ENCODE measurements around the gene ITGB1. TPM values are rescaled to one million over a fixed set of nuclear protein-coding genes. Genes with fewer than 3 reads are reported as not detected.

Gene ITGB1
- total RNA-seq, 1 experiment from 2014 or later, result 223 TPM

GRCh38 chr10:32962521-32962920 lies 4.5 kb upstream of the ITGB1 start:
- Histone ChIP-seq H4K20me1 (ENCODE audit: control insufficient read depth, insufficient read depth, insufficient read length) (no peaks in the 10 kb centered on the region), H4K8ac (replicated peaks; ENCODE audit: insufficient read length, low read depth, low read length) (no peak overlapping the region), H3K4me1 (ENCODE audit: insufficient read depth, low read length) (no peaks in the 10 kb centered on the region; the same call in 1 of the 2 replicates), H2BK5ac (ENCODE audit: insufficient read length, low read length) (no peak overlapping the region), H3K23ac (ENCODE audit: insufficient read length, low read depth, low read length) (no peak overlapping the region), H3K79me2 (ENCODE audit: insufficient read depth, low read length) (peaks cover under 1% of the 10 kb centered on the region; the same call in 1 of the 2 replicates), H2BK120ac (ENCODE audit: low read depth, low read length, poor library complexity, severe bottlenecking) (no peak overlapping the region), H2AK5ac (ENCODE audit: insufficient read length, low read length) (no peak overlapping the region), H3K9ac (ENCODE audit: extremely low read depth, insufficient read length, low read length) (no peak overlapping the region), H3K23me2 (ENCODE audit: insufficient read length, low read depth, low read length, poor library complexity, severe bottlenecking) (peaks cover 11% of the 10 kb centered on the region), H3K18ac (ENCODE audit: insufficient read length, low read depth, low read length) (no peak overlapping the region), H3K56ac (ENCODE audit: insufficient read length, low read depth, low read length) (no peak overlapping the region), H3T11ph (ENCODE audit: low read length) (no peak overlapping the region), H3K4ac (ENCODE audit: low read depth, low read length) (no peak overlapping the region), H4K91ac (ENCODE audit: insufficient read length, low read depth, low read length) (no peak overlapping the region), H3K27ac (ENCODE audit: insufficient read length, low read depth, low read length) (peak overlapping the region; percentile 89), H3K4me2 (ENCODE audit: insufficient read depth, insufficient read length, low read length) (peak overlapping the region; percentile 4), H3K27me3 (ENCODE audit: insufficient read depth, low read length) (no peaks in the 10 kb centered on the region), H3K14ac (ENCODE audit: insufficient read depth, low read length) (no peak overlapping the region), H3K9me3 (ENCODE audit: control insufficient read depth, low read depth, low read length) (no peaks in the 10 kb centered on the region), H2AFZ (ENCODE audit: low read length) (no peak overlapping the region), H4K5ac (ENCODE audit: insufficient read length, low read depth, low read length) (no peak overlapping the region), H2BK20ac (ENCODE audit: low read depth, low read length, poor library complexity, severe bottlenecking) (no peak overlapping the region), H3K79me1 (ENCODE audit: insufficient read depth, low read depth, low read length, poor library complexity, severe bottlenecking) (no peaks in the 10 kb centered on the region), H2BK15ac (ENCODE audit: low read depth, low read length) (no peak overlapping the region), H2BK12ac (ENCODE audit: insufficient read length, low read depth, low read length) (no peak overlapping the region)
- Mint-ChIP-seq H3K4me1 (peaks cover 41 to 45% of the 10 kb centered on the region in 2 experiments), H3K4me3 (no peak overlapping the region), H3K9me3 (no peaks in the 10 kb centered on the region), H3K36me3 (ENCODE audit: insufficient read depth in 1 of 3, low read depth in 3 of 3) (no peaks in the 10 kb centered on the region; a peak in 2 of 7 replicates), H3K27me3 (ENCODE audit: low read depth) (no peaks in the 10 kb centered on the region), H3K27ac (peak overlapping the region; percentile 67 to 96 (median 83); a peak in 6 of 7 replicates)
- DNase-seq, result no peak
- TF ChIP-seq CTCF (conservative IDR thresholded peaks at IDR 0.05), result no peak
- WGBS (ENCODE audit: extremely low coverage, insufficient read length, low lambda C conversion rate), result no CpG with 5 or more reads among the region's 4 CpGs

All from H9 (cell line).